HG03025 (cell line): ENCODE measurements around the gene DNAJC11.

ENCODE experiments used
- ATAC-seq: cut with Tn5 transposase; IDR thresholded peaks from one replicate; pipeline ENCODE4 v1.9.1; 2021; ENCODE audit warnings: mild to moderate bottlenecking, moderate library complexity; ENCODE audit not compliant: unreplicated experiment, low FRiP score

DNAJC11 gene

DNA sequence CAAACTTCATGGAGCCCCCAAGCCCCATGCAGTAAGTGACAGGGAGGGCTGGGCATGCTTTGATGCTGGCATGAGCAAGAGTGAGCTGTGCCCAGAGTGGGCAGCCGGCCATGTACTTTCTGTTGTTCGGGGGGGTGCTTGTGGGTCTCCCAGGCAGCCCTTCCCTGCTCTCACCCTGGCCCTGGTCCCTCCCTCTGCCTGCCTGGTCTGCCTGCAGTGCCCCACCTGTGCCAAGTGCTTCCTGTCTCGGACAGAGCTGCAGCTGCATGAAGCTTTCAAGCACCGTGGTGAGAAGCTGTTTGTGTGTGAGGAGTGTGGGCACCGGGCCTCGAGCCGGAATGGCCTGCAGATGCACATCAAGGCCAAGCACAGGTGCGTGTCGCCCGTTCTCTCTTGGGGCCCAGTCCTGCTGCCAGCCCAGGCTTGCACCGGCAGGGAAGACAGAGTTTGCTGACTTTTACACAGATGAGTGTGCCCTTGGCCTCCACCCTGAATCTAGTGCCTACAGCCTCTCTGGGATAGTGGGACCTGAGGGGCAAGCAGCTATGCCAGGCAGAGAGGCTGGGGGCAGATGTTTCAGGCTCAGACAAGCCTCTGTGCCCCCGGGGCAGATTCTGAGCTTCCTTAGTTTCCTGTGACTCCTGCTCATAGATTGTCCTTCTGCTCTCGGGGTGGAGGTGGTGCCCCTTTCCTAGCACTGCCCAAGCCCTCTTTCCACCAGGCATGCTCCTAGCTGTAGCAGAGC lies 114.2 kb downstream of the DNAJC11 start:
- no peak for ATAC-seq

- ATAC-seq, result no peak
Observed at GRCh38 chr1:6586404-6586816, 115.2 kb downstream of the DNAJC11 start.

GRCh38 chr1:6585841-6586240 lies 115.8 kb downstream of the DNAJC11 start:
- no peak for ATAC-seq

- ATAC-seq, result no peak
Observed at GRCh38 chr1:6585081-6585722, 116.4 kb downstream of the DNAJC11 start.
